ENCODE measurements around the gene MIER1.
A peak's percentile ranks its signal among the peaks of the same experiment; 100 is the strongest.

Gene MIER1

DNA sequence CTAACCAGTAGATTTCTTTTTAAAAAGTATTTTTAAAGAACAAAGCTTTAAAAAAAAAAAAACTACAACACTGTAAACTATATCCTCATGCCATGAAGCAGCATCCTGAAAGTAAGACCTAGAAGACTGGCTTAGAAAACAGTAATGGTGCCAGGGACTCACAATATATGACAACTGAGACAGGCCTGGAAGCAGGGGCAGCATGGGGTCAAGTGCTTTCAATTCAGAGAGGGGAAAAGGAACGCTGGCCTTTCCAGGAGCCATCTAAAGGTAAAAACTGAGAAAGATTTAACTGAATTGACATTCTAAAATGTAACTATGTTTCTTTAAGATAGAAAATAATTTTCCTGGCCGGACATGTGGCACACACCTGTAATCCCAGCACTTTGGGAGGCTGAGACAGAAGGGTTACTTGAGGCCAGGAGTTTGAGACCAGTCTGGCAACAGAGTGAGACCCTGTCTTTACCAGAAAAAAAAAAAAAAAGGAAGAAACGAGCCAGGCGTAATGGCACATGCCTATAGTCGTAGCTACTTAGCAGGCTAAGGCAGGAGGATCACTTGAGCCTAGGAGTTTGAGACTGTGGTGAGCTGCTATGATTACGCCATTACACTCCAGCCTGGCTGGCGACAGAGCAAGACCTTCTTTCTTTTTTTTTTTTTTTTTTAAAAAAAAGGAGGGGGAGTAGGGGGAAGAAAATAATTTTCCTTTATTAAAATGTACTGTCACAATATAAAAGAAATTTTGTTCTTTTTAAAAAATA is 75.0 kb downstream of the MIER1 start:
- Histone ChIP-seq H4K20me1 (ENCODE audit: insufficient read depth, low read length) (no peaks in the 10 kb centered on the region), H3K9ac (ENCODE audit: low read length) (no peak overlapping the region), H3F3A (ENCODE audit: insufficient read depth, low read length) (peaks cover 23% of the 10 kb centered on the region), H3K9me3 (replicated peaks; ENCODE audit: insufficient read depth, low read length) (no peaks in the 10 kb centered on the region), H3K27me3 (replicated peaks; ENCODE audit: insufficient read depth, low read length) (no peaks in the 10 kb centered on the region), H2AFZ (ENCODE audit: low read length) (no peak overlapping the region), H3K4me3 (ENCODE audit: low read length) (no peak overlapping the region), H3K9me2 (replicated peaks; ENCODE audit: insufficient read depth, low read length) (no peaks in the 10 kb centered on the region), H3K4me1 (ENCODE audit: low read length) (peaks cover 60% of the 10 kb centered on the region), H3K36me3 (replicated peaks; ENCODE audit: insufficient read depth, low read length) (no peaks in the 10 kb centered on the region), H3K27ac (ENCODE audit: low read length) (peak overlapping the region; percentile 61; the same call in 1 of the 2 replicates), H3K4me2 (ENCODE audit: low read depth, low read length) (0 out of 2 replicates have a peak overlapping the region, but pooled peaks have one; percentile 5), H3K79me2 (ENCODE audit: low read length) (peaks cover 23% of the 10 kb centered on the region)
- DNase-seq: no peak
- TF ChIP-seq, protein P1, sequence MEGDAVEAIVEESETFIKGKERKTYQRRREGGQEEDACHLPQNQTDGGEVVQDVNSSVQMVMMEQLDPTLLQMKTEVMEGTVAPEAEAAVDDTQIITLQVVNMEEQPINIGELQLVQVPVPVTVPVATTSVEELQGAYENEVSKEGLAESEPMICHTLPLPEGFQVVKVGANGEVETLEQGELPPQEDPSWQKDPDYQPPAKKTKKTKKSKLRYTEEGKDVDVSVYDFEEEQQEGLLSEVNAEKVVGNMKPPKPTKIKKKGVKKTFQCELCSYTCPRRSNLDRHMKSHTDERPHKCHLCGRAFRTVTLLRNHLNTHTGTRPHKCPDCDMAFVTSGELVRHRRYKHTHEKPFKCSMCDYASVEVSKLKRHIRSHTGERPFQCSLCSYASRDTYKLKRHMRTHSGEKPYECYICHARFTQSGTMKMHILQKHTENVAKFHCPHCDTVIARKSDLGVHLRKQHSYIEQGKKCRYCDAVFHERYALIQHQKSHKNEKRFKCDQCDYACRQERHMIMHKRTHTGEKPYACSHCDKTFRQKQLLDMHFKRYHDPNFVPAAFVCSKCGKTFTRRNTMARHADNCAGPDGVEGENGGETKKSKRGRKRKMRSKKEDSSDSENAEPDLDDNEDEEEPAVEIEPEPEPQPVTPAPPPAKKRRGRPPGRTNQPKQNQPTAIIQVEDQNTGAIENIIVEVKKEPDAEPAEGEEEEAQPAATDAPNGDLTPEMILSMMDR (IDR thresholded peaks at IDR 0.05; ENCODE audit: low read length): no peak
- TF ChIP-seq EZH2phosphoT487 (IDR thresholded peaks at IDR 0.05; ENCODE audit: low read length): no peak
- no peak for TF ChIP-seq EZH2 (optimal IDR thresholded peaks at IDR 0.05; ENCODE audit: low read depth, low read length)

DNA sequence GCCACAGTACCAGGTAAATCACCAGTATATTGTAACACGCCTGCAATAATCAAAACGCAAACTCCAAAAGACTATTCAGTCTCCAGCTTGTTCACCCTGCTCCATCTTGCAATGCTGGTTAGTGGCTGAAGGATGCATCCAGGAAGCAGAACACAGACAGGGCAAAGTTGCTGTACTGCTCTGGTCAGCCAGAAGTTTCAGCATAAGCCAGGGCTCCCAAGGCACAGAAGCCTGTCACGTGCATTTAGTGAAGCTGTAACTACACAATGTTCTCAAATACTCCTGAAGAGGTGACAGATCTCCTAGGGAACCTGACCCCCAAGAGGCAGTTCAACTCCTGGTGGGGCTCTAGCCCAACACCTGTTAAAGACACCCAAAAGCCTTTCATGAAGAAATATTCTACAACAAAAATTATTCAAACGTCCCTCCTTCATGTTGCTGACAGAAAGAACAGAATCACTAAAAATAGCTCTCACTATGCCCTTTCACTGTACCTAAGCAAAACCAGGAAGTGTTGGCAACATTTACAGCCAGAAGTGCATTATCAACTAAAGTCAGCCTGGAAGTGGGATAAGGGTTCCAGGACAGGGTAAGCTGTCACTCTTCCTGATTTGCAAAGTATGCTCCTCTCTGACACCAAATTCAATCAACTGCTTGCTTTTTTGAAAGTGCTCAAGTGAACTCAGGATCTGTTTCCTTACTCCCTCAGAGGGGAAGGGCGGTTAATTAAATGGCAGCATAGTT is 77.1 kb downstream of the MIER1 start:
- Histone ChIP-seq H3K4me1 (ENCODE audit: low read length) (peaks cover 59% of the 10 kb centered on the region), H3K9ac (ENCODE audit: low read length) (no peak overlapping the region), H3F3A (ENCODE audit: insufficient read depth, low read length) (peaks cover 23% of the 10 kb centered on the region), H3K79me2 (ENCODE audit: low read length) (peaks cover 20% of the 10 kb centered on the region), H3K9me3 (replicated peaks; ENCODE audit: insufficient read depth, low read length) (no peaks in the 10 kb centered on the region), H3K4me3 (ENCODE audit: low read length) (no peak overlapping the region), H3K9me2 (replicated peaks; ENCODE audit: insufficient read depth, low read length) (no peaks in the 10 kb centered on the region), H3K4me2 (ENCODE audit: low read depth, low read length) (peak overlapping the region; percentile 18; the same call in 1 of the 2 replicates), H2AFZ (ENCODE audit: low read length) (no peak overlapping the region), H3K27ac (ENCODE audit: low read length) (peak overlapping the region; percentile 49; the same call in 1 of the 2 replicates), H3K27me3 (replicated peaks; ENCODE audit: insufficient read depth, low read length) (no peaks in the 10 kb centered on the region), H4K20me1 (ENCODE audit: insufficient read depth, low read length) (no peaks in the 10 kb centered on the region), H3K36me3 (replicated peaks; ENCODE audit: insufficient read depth, low read length) (no peaks in the 10 kb centered on the region)
- DNase-seq: peak; percentile 39
- no peak for TF ChIP-seq EZH2 (optimal IDR thresholded peaks at IDR 0.05; ENCODE audit: low read depth, low read length)
- no peak for TF ChIP-seq EZH2phosphoT487 (IDR thresholded peaks at IDR 0.05; ENCODE audit: low read length)
- TF ChIP-seq, protein P1 (IDR thresholded peaks at IDR 0.05; ENCODE audit: low read length): no peak

DNA sequence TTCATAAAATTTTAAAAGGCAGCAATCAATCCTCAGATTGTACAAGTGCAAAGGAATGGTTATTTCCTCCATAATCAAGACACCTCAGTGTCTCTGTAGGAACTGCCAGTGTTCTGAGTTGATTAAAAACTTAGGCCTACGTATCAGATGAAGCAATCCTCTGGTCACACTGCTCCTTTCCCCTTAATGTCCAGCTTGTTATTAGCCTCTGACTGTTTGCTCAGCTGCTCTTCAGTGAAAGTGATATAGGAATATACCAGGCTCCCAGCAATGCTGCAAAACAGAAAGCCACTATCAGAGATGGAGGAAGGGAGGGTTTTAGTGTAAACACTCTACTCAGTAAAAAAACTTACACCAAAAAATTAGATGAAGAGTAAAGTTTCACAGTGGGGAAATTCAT is 79.4 kb downstream of the MIER1 start:
- H3K4me2 ChIP-seq (ENCODE audit: low read depth, low read length): no peak overlapping the region
- no peak for TF ChIP-seq EZH2 (optimal IDR thresholded peaks at IDR 0.05; ENCODE audit: low read depth, low read length)
- TF ChIP-seq, protein P1 (IDR thresholded peaks at IDR 0.05; ENCODE audit: low read length): no peak
- no peak for TF ChIP-seq EZH2phosphoT487 (IDR thresholded peaks at IDR 0.05; ENCODE audit: low read length)
- H3K4me3 ChIP-seq (ENCODE audit: low read length): no peak overlapping the region
- no peaks in the 10 kb centered on the region for H3K9me2 ChIP-seq (replicated peaks; ENCODE audit: insufficient read depth, low read length)
- H4K20me1 ChIP-seq (ENCODE audit: insufficient read depth, low read length): no peaks in the 10 kb centered on the region
- peaks cover 28% of the 10 kb centered on the region for H3K79me2 ChIP-seq (ENCODE audit: low read length)
- H3F3A ChIP-seq (ENCODE audit: insufficient read depth, low read length): peaks cover 9% of the 10 kb centered on the region
- DNase-seq: no peak
- H3K9ac ChIP-seq (ENCODE audit: low read length): no peak overlapping the region
- no peaks in the 10 kb centered on the region for H3K27me3 ChIP-seq (replicated peaks; ENCODE audit: insufficient read depth, low read length)
- no peak overlapping the region for H2AFZ ChIP-seq (ENCODE audit: low read length)
- H3K36me3 ChIP-seq (replicated peaks; ENCODE audit: insufficient read depth, low read length): no peaks in the 10 kb centered on the region
- no peaks in the 10 kb centered on the region for H3K9me3 ChIP-seq (replicated peaks; ENCODE audit: insufficient read depth, low read length)
- no peak overlapping the region for H3K27ac ChIP-seq (ENCODE audit: low read length)
- peaks cover 44% of the 10 kb centered on the region for H3K4me1 ChIP-seq (ENCODE audit: low read length)

All from MM.1S (cell line).